Activated T-cell treated with anti-CD3 and anti-CD28 coated beads, Interleukin-2, amount 50 U/mL, for 72 hours (primary cell): ENCODE measurements around the gene TRAK1. TPM values are rescaled to one million over a fixed set of nuclear protein-coding genes. Genes with fewer than 3 reads are reported as not detected.
"Not testable (repeated sequence)": the region's sequence is repeated elsewhere in the genome, so short reads cannot be mapped to it uniquely, and the experiment has no call there.

Experiments
- ATAC-seq, 2 donors: fragments of 150-1000 bp; cut with Tn5 transposase; replicated peaks in 1 of 2; 2 replicates each; pipeline ENCODE4 v1.10.0; 2021; ENCODE audit warnings: moderate library complexity in 2 of 2, mild to moderate bottlenecking in 1 of 2
- DNase-seq, 2 donors: peaks; one replicate each; pipeline ENCODE4 v3.0.0; 2021 to 2022; ENCODE audit warnings: mixed read lengths in 1 of 2
- H3K27ac Mint-ChIP-seq: one replicate; pipeline ENCODE4 v1.8.0; 2022; ENCODE audit warnings: mild to moderate bottlenecking, moderate library complexity, mixed read lengths
- H3K27me3 Mint-ChIP-seq: one replicate; pipeline ENCODE4 v1.8.0; 2022; ENCODE audit warnings: low read depth, mixed read lengths
- H3K36me3 Mint-ChIP-seq, 2 donors: one replicate each; pipeline ENCODE4 v1.8.0; 2022; ENCODE audit warnings: mixed read lengths in 2 of 2, mild to moderate bottlenecking in 1 of 2; ENCODE audit not compliant: insufficient read depth in 2 of 2
- H3K4me1 Mint-ChIP-seq: one replicate; pipeline ENCODE4 v1.8.0; 2022; ENCODE audit warnings: low read depth, mixed read lengths
- H3K4me3 Mint-ChIP-seq, 2 donors: one replicate each; pipeline ENCODE4 v1.8.0; 2022; ENCODE audit warnings: mild to moderate bottlenecking in 2 of 2, mixed read lengths in 2 of 2, moderate library complexity in 2 of 2
- H3K9me3 Mint-ChIP-seq, 2 donors: one replicate each; pipeline ENCODE4 v1.8.0; 2022; ENCODE audit warnings: mixed read lengths in 2 of 2
- total RNA-seq, 2 donors: library from RNA; stranded (reverse); gene quantifications; one replicate each; pipeline ENCODE4 v1.2.3, GENCODE V29; 2022

Gene TRAK1
- total RNA-seq, 2 donors from 2014 or later, result 17.8 to 19.6 TPM

DNA sequence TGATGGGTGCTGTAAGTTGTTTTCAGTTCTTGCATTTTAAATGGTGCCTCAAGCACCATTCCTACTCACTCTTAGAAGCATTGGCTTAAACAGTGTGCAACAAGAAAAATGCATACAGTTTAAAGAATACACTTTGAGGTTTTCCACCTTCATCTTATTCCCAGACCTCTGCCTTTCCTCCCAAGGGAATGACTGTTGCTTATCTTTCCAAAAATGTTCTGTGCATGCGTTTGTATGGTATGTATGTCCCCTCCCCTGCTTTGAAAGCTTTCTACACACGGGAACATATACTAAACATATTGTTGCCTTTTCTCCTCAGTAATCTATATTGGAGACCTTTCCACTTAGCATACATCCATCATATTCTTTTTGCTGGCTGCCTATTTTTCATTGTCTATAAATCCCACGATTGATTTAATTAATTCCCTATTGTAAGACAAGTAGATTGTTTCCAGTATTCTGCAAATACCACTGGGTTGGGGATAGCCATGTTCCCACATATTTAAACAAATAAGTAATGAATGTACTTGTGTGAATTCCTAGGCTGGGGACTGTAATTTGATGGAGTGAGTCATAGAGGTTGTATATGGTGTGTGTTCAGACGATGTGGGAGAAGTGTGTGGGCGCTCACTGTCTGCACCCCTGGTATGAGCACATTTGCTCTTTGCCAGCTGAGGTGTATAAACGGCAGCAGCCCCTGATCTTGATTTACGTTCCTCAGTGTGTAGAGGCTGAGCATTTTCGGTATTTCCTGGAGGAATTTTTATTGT, 5.8 kb downstream of the TRAK1 start:
- DNase-seq (peak in 1 of 2 donors; percentile 30), ATAC-seq (peak; percentile 71 to 76)
- Mint-ChIP-seq H3K9me3 (no peaks in the 10 kb centered on the region), H3K4me3 (no peak overlapping the region), H3K36me3 (peaks cover 4 to 5% of the 10 kb centered on the region in 2 donors), H3K27me3 (no peaks in the 10 kb centered on the region), H3K27ac (no peak overlapping the region), H3K4me1 (peaks cover 56% of the 10 kb centered on the region)

DNA sequence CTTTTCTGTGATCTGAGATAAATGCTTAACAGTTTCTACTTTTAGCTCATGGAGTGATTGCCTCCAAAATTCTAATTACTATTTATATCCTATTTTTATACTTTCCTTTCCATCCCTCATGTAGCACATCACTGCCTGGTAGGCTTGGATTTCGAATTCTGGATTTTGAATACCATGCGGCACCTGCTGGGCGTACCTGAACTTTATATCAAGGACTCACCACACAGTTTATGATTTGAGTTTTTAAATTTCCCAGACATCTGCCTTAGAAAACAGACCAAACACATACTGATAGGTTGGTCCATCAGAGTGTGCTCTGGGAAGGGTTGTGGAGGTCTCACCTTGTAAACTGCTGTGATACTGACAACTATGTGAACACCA, 6.4 kb downstream of the TRAK1 start:
- Mint-ChIP-seq H3K4me1 (peaks cover 53% of the 10 kb centered on the region), H3K27me3 (no peaks in the 10 kb centered on the region), H3K27ac (no peak overlapping the region), H3K9me3 (no peaks in the 10 kb centered on the region), H3K36me3 (no peaks in the 10 kb centered on the region), H3K4me3 (no peak overlapping the region)
- ATAC-seq (no peak), DNase-seq (no peak)

DNA sequence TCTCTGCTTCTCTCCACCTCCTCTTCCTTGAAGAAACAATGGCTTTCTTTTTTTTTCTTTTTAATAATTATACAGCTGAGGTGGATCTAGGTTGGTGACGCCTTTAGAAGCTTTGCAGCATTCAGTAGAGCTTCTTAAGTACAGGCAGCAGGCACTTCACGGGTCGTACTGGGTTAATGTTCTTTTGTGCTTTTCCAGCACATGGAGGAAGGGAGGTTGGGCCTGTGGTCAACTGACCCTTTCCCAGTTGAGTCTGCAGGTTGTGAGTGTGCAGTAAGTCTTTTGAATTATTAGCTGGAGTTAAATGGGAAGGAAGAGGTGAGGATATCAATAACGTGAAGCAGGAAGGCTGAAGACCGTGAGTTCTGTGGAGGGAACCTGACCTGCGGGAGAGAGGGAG, 7.0 kb downstream of the TRAK1 start:
- no peaks in the 10 kb centered on the region for H3K9me3 Mint-ChIP-seq
- no peak overlapping the region for H3K27ac Mint-ChIP-seq
- H3K36me3 Mint-ChIP-seq, result no peaks in the 10 kb centered on the region
- no peak overlapping the region for H3K4me3 Mint-ChIP-seq
- DNase-seq, result no peak
- no peak for ATAC-seq
- no peaks in the 10 kb centered on the region for H3K27me3 Mint-ChIP-seq
- H3K4me1 Mint-ChIP-seq, result peaks cover 52% of the 10 kb centered on the region

DNA sequence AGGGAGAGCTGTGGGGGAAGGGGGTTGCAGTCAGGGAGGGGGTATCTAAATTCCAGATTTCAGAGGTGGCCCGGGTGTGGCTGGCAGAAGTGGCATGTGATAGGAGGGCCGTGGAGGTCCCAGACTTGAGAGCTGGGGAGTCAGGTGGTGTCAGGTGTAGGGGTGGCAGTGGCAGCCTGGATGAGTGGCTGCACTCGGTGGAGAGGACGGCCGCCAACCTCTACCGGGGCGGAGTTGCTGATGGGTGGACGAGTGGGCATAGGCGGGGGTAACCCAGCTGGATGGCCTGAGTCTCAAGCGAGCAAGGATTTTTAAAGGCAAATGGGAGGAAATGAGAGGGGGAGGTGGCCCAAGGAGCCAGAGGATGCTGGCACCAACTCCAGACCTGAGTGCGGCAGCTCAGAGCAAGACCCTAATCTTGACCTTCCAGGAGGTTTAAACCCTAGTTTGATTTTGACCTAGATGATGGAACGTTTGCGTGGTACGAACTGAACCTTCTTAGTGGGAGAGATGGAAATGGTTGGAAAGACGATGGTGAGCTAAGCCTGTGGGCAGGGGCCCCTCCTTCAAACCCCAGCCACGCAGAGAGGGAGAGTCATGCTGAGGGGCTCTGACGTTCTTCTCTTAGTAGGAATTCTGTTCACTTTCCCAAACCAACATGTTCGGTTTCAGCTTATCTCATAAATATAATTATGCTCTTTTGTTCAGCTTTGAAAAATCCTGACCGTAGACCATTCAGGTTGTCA, 8.0 kb downstream of the TRAK1 start:
- Mint-ChIP-seq H3K27ac (no peak overlapping the region), H3K9me3 (no peaks in the 10 kb centered on the region), H3K4me1 (peaks cover 43% of the 10 kb centered on the region), H3K36me3 (no peaks in the 10 kb centered on the region), H3K27me3 (no peaks in the 10 kb centered on the region), H3K4me3 (no peak overlapping the region)
- DNase-seq (no peak), ATAC-seq (no peak)

DNA sequence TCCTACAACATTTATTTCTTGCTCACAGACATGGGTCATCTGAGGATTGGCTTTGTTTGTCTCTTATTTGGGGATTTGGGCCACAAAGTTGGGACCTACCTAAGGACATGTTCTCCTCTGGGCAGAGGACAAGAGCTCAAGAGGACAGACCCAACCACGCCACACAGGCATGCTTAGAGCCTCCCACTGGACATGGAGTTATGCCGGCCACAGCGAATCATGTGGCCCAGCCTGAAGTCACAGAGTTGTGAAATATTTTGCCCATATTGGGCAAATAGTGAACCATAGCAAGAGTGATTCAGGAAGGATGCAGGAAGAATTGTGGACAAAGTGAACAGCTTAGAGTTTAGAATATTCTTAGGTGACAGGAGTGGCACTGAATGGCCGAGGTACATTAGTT, 9.9 kb downstream of the TRAK1 start:
- peaks cover 2 to 6% of the 10 kb centered on the region in 2 donors for H3K36me3 Mint-ChIP-seq
- no peaks in the 10 kb centered on the region for H3K9me3 Mint-ChIP-seq
- H3K4me1 Mint-ChIP-seq, result peaks cover 28% of the 10 kb centered on the region
- no peaks in the 10 kb centered on the region for H3K27me3 Mint-ChIP-seq
- ATAC-seq (no peak), DNase-seq (no peak)
- no peak overlapping the region for H3K4me3 Mint-ChIP-seq
- H3K27ac Mint-ChIP-seq, result no peak overlapping the region

DNA sequence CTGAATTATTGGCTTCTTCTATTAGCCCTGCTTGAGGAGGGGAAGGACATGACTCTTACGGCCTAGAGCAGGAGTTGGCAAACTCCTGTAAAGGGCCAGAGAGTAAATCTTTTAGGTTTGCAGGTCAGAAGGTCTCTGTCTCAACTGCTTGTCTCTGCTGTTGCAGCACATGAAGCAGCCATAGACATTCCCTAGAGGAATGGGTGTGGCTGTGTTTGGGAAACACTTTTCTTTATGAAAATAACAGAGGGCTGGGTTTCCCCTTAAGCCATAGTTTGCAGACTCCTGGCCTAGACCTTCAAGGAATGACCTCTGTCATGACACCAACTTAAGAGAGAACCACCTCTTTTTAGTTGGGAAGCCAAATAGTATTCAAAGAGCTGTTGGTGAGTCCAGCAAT, 10.3 kb downstream of the TRAK1 start:
- H3K9me3 Mint-ChIP-seq, result no peaks in the 10 kb centered on the region
- no peak overlapping the region for H3K4me3 Mint-ChIP-seq
- no peak for DNase-seq
- H3K36me3 Mint-ChIP-seq, result peaks cover 2 to 6% of the 10 kb centered on the region in 2 donors
- ATAC-seq, result no peak
- peaks cover 28% of the 10 kb centered on the region for H3K4me1 Mint-ChIP-seq
- no peaks in the 10 kb centered on the region for H3K27me3 Mint-ChIP-seq
- H3K27ac Mint-ChIP-seq, result no peak overlapping the region

DNA sequence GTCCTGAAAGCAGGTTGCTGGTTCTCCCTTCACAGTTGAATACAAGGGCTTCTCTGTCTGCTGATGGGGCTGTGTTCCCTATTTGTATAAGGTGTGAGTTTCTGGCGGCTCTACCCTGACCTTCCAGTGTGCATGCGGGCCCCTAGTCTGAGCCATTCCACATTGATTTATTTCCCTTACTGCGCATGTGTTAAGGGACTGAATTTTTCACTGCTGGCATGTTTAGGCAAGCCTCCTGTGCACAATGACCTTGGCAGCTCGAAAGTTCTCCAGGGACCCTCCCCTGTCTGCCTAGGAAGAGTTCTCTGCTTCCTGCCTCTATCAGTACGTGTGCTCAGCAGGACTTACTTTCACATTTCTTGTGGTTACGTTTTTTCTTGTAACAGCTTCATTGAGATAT, 11.4 kb downstream of the TRAK1 start:
- H3K9me3 Mint-ChIP-seq, result no peaks in the 10 kb centered on the region
- H3K4me1 Mint-ChIP-seq, result peaks cover 18% of the 10 kb centered on the region
- no peak for ATAC-seq
- no peaks in the 10 kb centered on the region for H3K27me3 Mint-ChIP-seq
- no peak overlapping the region for H3K4me3 Mint-ChIP-seq
- no peak for DNase-seq
- H3K27ac Mint-ChIP-seq, result no peak overlapping the region
- peaks cover 2 to 6% of the 10 kb centered on the region in 2 donors for H3K36me3 Mint-ChIP-seq

DNA sequence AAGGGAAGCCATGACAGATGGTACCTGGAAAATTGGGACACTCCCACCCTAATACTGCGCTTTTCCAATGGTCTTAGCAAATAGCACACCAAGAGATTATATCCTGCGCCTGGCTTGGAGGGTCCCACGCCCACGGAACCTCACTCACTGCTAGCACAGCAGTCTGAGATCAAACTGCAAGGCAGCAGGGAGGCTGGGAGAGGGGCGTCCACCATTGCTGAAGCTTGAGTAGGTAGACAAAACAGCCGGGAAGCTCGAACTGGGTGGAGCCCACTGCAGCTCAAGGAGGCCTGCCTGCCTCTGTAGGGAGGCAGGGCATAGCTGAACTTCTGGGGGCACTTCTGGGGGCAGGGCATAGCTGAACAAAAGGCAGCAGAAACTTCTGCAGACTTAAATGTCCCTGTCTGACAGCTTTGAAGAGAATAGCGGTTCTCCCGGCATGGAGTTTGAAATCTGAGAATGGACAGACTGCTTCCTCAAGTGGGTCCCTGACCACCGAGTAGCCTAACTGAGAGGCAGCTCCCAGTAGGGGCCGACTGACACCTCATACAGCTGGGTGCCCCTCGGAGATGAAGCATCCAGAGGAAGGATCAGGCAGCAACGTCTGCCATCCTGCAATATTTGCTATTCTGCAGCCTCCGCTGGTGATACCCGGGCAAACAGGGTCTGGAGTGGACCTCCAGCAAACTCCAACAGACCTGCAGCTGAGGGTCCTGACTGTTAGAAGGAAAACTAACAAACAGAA, 12.9 kb downstream of the TRAK1 start:
- DNase-seq, H3K4me3 Mint-ChIP-seq, H3K27me3 Mint-ChIP-seq, H3K36me3 Mint-ChIP-seq, ATAC-seq, H3K4me1 Mint-ChIP-seq, H3K27ac Mint-ChIP-seq, H3K9me3 Mint-ChIP-seq: not testable (repeated sequence)

DNA sequence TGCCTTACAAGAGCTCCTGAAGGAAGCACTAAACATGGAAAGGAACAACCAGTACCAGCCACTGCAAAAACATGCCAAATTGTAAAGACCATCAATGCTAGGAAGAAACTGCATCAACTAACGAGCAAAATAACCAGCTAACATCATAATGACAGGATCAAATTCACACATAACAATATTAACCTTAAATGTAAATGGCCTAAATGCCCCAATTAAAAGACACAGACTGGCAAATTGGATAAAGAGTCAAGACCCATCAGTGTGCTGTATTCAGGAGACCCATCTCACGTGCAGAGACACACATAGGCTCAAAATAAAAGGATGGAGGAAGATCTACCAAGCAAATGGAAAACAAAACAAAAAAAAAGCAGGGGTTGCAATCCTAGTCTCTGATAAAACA, 14.8 kb downstream of the TRAK1 start:
- not testable (repeated sequence) for H3K9me3 Mint-ChIP-seq, H3K27me3 Mint-ChIP-seq, DNase-seq, H3K4me1 Mint-ChIP-seq, H3K4me3 Mint-ChIP-seq, H3K27ac Mint-ChIP-seq, ATAC-seq, H3K36me3 Mint-ChIP-seq

DNA sequence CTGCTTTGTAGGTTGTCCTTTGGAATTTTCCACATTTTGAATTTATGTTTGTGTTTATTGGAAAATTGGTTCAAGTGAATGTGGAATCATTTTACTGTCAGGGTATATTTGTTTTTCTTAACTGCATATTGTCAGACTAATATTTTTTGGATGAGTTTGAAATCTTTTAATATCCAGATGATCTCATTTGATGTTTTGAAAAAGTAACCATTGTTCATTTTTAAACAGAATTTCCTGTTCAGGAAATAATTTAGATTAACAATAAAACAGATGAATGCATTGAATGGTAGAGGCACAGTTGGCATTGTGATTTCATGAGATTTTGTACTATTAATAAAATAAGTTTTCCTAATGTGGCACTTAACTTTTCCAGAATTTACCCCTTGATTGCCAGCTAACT, 15.5 kb downstream of the TRAK1 start:
- no peak for DNase-seq
- no peaks in the 10 kb centered on the region for H3K9me3 Mint-ChIP-seq
- no peak overlapping the region for H3K27ac Mint-ChIP-seq
- peaks cover 2 to 8% of the 10 kb centered on the region in 2 donors for H3K36me3 Mint-ChIP-seq
- no peaks in the 10 kb centered on the region for H3K27me3 Mint-ChIP-seq
- no peak overlapping the region for H3K4me3 Mint-ChIP-seq
- H3K4me1 Mint-ChIP-seq, result peaks cover 8% of the 10 kb centered on the region
- ATAC-seq, result no peak

DNA sequence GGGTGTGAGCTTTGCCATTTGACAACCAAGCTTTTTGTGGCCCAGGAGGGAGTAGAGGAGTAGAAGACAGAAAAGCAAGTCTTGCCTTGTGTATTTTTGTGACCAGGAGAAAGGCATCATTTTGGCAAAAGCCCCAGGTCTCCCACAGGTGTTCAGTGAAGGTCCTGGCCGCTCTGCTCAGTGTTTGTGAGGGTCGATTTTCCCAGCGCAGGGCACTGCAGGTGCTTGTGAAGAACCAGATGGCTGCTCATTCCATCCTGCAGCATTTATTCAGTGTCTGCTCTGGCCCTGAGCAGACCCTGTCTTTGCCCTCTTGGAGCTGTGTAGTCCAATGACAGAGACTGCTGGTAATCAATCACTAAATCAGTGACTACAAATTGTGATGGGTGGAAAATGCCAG, 19.5 kb downstream of the TRAK1 start:
- H3K4me1 Mint-ChIP-seq, result no peaks in the 10 kb centered on the region
- ATAC-seq (no peak), DNase-seq (no peak)
- no peaks in the 10 kb centered on the region for H3K27me3 Mint-ChIP-seq
- no peak overlapping the region for H3K4me3 Mint-ChIP-seq
- no peaks in the 10 kb centered on the region for H3K9me3 Mint-ChIP-seq
- no peak overlapping the region for H3K27ac Mint-ChIP-seq
- peaks cover 0 to 2% of the 10 kb centered on the region in 2 donors for H3K36me3 Mint-ChIP-seq

DNA sequence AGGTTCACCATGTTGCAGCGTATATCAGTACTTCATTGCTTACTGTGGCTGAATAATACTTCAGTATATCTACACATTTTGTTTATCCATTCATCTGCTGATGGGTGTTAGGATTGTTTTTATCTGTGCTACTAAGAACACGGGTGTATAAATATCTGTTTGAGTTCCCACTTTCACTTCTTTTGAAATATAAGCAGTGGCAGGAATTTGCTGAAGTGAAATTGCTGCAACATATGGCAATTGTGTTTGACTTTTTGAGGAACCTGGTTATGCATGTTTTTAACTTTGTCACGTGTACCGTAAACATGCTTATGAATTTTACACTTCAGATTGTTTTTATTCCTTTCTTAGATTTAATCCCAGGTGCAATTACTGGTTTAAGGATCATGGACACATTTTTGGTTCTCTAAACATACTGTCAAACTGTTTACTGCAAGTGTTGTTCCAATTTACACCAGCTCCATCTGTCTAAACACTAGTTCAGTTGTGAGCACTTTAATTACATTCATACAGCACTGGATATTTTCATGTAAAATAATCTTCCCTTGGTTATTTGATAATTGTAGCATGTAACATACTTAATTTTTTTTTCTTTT, 23.1 kb downstream of the TRAK1 start:
- Mint-ChIP-seq H3K27me3 (no peaks in the 10 kb centered on the region), H3K27ac (no peak overlapping the region), H3K4me3 (no peak overlapping the region), H3K36me3 (no peaks in the 10 kb centered on the region), H3K9me3 (no peaks in the 10 kb centered on the region), H3K4me1 (peaks cover 6% of the 10 kb centered on the region)
- DNase-seq, result no peak
- ATAC-seq, result no peak

DNA sequence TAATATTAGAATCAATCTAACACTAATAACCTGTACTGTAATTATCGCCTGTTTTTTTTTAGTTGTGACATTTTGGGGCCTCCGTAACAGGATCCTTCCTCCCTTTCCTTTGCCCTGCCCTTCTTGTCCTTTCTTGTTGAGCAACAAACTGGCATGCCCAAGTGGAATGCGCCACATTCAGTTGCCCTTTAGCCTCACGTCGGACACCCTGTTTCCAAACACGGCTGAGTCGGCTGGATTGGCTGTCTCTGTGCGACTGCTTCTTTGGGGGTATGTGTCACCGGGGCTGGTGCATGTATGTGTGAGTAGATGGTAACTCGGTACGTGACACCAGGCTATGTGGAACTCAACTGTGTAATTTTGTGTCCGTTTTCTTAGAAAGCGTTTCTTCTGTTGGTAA, 24.1 kb downstream of the TRAK1 start:
- Mint-ChIP-seq H3K27ac (no peak overlapping the region), H3K4me1 (peaks cover 6% of the 10 kb centered on the region), H3K36me3 (no peaks in the 10 kb centered on the region), H3K9me3 (no peaks in the 10 kb centered on the region), H3K27me3 (no peaks in the 10 kb centered on the region), H3K4me3 (no peak overlapping the region)
- ATAC-seq (no peak), DNase-seq (no peak)
